H9 (cell line): ENCODE results near the gene PLCXD3. TPM values are rescaled to one million over a fixed set of nuclear protein-coding genes. Genes with fewer than 3 reads are reported as not detected.

ENCODE experiments used
- DNase-seq: peaks from one replicate; pipeline ENCODE4 v3.0.0-alpha.2; 2017
- H2AFZ ChIP-seq: one replicate; pipeline ENCODE4 v1.6.1; 2013; ENCODE audit warnings: mild to moderate bottlenecking, low read length, control low read depth, moderate library complexity
- H2AK5ac ChIP-seq: 2 replicates; pipeline ENCODE4 v1.6.1; 2013; ENCODE audit warnings: low read length, control low read depth, mixed read lengths; ENCODE audit not compliant: insufficient read length
- H2BK120ac ChIP-seq: one replicate; pipeline ENCODE4 v1.6.1; 2013; ENCODE audit warnings: low read depth, mild to moderate bottlenecking, low read length, control low read depth, inconsistent platforms; ENCODE audit not compliant: poor library complexity, severe bottlenecking
- H2BK12ac ChIP-seq: 2 replicates; pipeline ENCODE4 v1.6.1; 2013; ENCODE audit warnings: low read length, control low read depth, mixed read lengths, low read depth; ENCODE audit not compliant: insufficient read length
- H2BK15ac ChIP-seq: 2 replicates; pipeline ENCODE4 v1.6.1; 2013; ENCODE audit warnings: low read depth, low read length, control low read depth
- H2BK20ac ChIP-seq: one replicate; pipeline ENCODE4 v1.6.1; 2013; ENCODE audit warnings: low read depth, mild to moderate bottlenecking, low read length, control low read depth, inconsistent platforms; ENCODE audit not compliant: poor library complexity, severe bottlenecking
- H2BK5ac ChIP-seq: 2 replicates; pipeline ENCODE4 v1.6.1; 2013; ENCODE audit warnings: low read length, control low read depth, mixed read lengths; ENCODE audit not compliant: insufficient read length
- H3K14ac ChIP-seq: 2 replicates; pipeline ENCODE4 v1.6.1; 2013; ENCODE audit warnings: low read length, control low read depth; ENCODE audit not compliant: insufficient read depth
- H3K18ac ChIP-seq: 2 replicates; pipeline ENCODE4 v1.6.1; 2013; ENCODE audit warnings: low read depth, mild to moderate bottlenecking, mixed read lengths, low read length, control low read depth; ENCODE audit not compliant: insufficient read length
- H3K23ac ChIP-seq: 2 replicates; pipeline ENCODE4 v1.6.1; 2013; ENCODE audit warnings: low read length, control low read depth, mixed read lengths, low read depth; ENCODE audit not compliant: insufficient read length
- H3K23me2 ChIP-seq: 2 replicates; pipeline ENCODE4 v1.6.1; 2013; ENCODE audit warnings: low read depth, mild to moderate bottlenecking, mixed read lengths, low read length, control low read depth; ENCODE audit not compliant: insufficient read length, poor library complexity, severe bottlenecking
- H3K27ac ChIP-seq: 2 replicates; pipeline ENCODE4 v1.5.1; 2013; ENCODE audit warnings: low read length, control low read depth, mixed read lengths, low read depth; ENCODE audit not compliant: insufficient read length
- H3K27me3 ChIP-seq: 2 replicates; pipeline ENCODE4 v1.6.1; 2013; ENCODE audit warnings: low read length, control low read depth, inconsistent platforms; ENCODE audit not compliant: insufficient read depth
- H3K4ac ChIP-seq: 2 replicates; pipeline ENCODE4 v1.6.1; 2013; ENCODE audit warnings: low read depth, mild to moderate bottlenecking, control low read depth, inconsistent platforms, low read length, moderate library complexity
- H3K4me1 ChIP-seq: 2 replicates; pipeline ENCODE4 v1.6.1; 2013; ENCODE audit warnings: low read length, control low read depth, inconsistent platforms; ENCODE audit not compliant: insufficient read depth
- H3K4me2 ChIP-seq: 2 replicates; pipeline ENCODE4 v1.6.1; 2013; ENCODE audit warnings: low read length, control low read depth, mixed read lengths; ENCODE audit not compliant: insufficient read length, insufficient read depth
- H3K56ac ChIP-seq: 2 replicates; pipeline ENCODE4 v1.6.1; 2013; ENCODE audit warnings: low read depth, mild to moderate bottlenecking, mixed read lengths, low read length, control low read depth; ENCODE audit not compliant: insufficient read length
- H3K79me1 ChIP-seq: 2 replicates; pipeline ENCODE4 v1.6.1; 2013; ENCODE audit warnings: low read depth, mild to moderate bottlenecking, moderate library complexity, low read length, control low read depth, inconsistent platforms; ENCODE audit not compliant: insufficient read depth, poor library complexity, severe bottlenecking
- H3K79me2 ChIP-seq: 2 replicates; pipeline ENCODE4 v1.6.1; 2013; ENCODE audit warnings: low read length, control low read depth, inconsistent platforms; ENCODE audit not compliant: insufficient read depth
- H3K9ac ChIP-seq: 2 replicates; pipeline ENCODE4 v1.6.1; 2013; ENCODE audit warnings: low read length, control low read depth, mixed read lengths; ENCODE audit not compliant: insufficient read length; ENCODE audit errors: extremely low read depth
- H3K9me3 ChIP-seq: one replicate; pipeline ENCODE4 v1.6.1; 2013; ENCODE audit warnings: low read depth, low read length, inconsistent platforms; ENCODE audit not compliant: control insufficient read depth
- H3T11ph ChIP-seq: one replicate; pipeline ENCODE4 v1.6.1; 2013; ENCODE audit warnings: mild to moderate bottlenecking, low read length, control low read depth, inconsistent platforms
- H4K20me1 ChIP-seq: one replicate; pipeline ENCODE4 v1.6.1; 2013; ENCODE audit not compliant: control insufficient read depth, insufficient read length, insufficient read depth
- H4K5ac ChIP-seq: 2 replicates; pipeline ENCODE4 v1.6.1; 2013; ENCODE audit warnings: low read depth, mild to moderate bottlenecking, mixed read lengths, low read length, control low read depth; ENCODE audit not compliant: insufficient read length
- H4K8ac ChIP-seq: replicated peaks from 2 replicates; pipeline ENCODE4 v1.6.1; 2013; ENCODE audit warnings: low read length, control low read depth, mixed read lengths, low read depth; ENCODE audit not compliant: insufficient read length
- H4K91ac ChIP-seq: 2 replicates; pipeline ENCODE4 v1.6.1; 2013; ENCODE audit warnings: low read depth, mild to moderate bottlenecking, moderate library complexity, mixed read lengths, low read length, control low read depth; ENCODE audit not compliant: insufficient read length
- H3K27ac Mint-ChIP-seq, 3 experiments: 2 replicates in 2 of 3; 3 replicates in 1 of 3; pipeline ENCODE4 v1.8.0; 2020 to 2021; ENCODE audit warnings: mixed read lengths in 3 of 3, mild to moderate bottlenecking in 1 of 3, moderate library complexity in 1 of 3
- H3K27me3 Mint-ChIP-seq: 2 replicates; pipeline ENCODE4 v1.8.0; 2021; ENCODE audit warnings: low read depth, mild to moderate bottlenecking, moderate library complexity, mixed read lengths
- H3K36me3 Mint-ChIP-seq, 3 experiments: 2 replicates in 2 of 3; 3 replicates in 1 of 3; pipeline ENCODE4 v1.8.0; 2020 to 2021; ENCODE audit warnings: low read depth in 3 of 3, mixed read lengths in 3 of 3; ENCODE audit not compliant: insufficient read depth in 1 of 3
- H3K4me1 Mint-ChIP-seq, 2 experiments: 2 replicates each; pipeline ENCODE4 v1.8.0; 2020; ENCODE audit warnings: mixed read lengths in 2 of 2
- H3K4me3 Mint-ChIP-seq, 2 experiments: 2 replicates in 1 of 2; 3 replicates in 1 of 2; pipeline ENCODE4 v1.8.0; 2020 to 2021; ENCODE audit warnings: mild to moderate bottlenecking in 2 of 2, mixed read lengths in 2 of 2, moderate library complexity in 1 of 2
- H3K9me3 Mint-ChIP-seq, 2 experiments: 2 replicates in 1 of 2; 3 replicates in 1 of 2; pipeline ENCODE4 v1.8.0; 2020; ENCODE audit warnings: mild to moderate bottlenecking in 2 of 2, mixed read lengths in 2 of 2, moderate library complexity in 1 of 2
- WGBS: extraction: QIAGEN DNeasy Blood & Tissue Kit; methylation state at CpG from one replicate; pipeline ENCODE4 v1.1.7; 2013; ENCODE audit warnings: missing lambda C conversion rate, low lambda C conversion rate, mixed read lengths; ENCODE audit not compliant: insufficient read length; ENCODE audit errors: extremely low coverage; 5-methylcytosine and 5-hydroxymethylcytosine counted together
- total RNA-seq: library from RNA; stranded (reverse); gene quantifications from 2 replicates; pipeline ENCODE4 v1.2.1, GENCODE V29; 2021
- TF ChIP-seq, protein P1 (sequence below): fragments of 200-600 bp; sonication (generic); conservative IDR thresholded peaks from 3 replicates; pipeline ENCODE4 v1.8.0; 2021; ENCODE audit warnings: antibody characterized with exemption, mild to moderate bottlenecking

PLCXD3 gene
- total RNA-seq, 1 experiment from 2014 or later: not detected

- Histone ChIP-seq H2BK120ac (no peak overlapping the region), H3K4me2 (no peak overlapping the region), H3K27ac (no peak overlapping the region), H3K9ac (no peak overlapping the region), H2BK15ac (no peak overlapping the region), H3K9me3 (no peaks in the 10 kb centered on the region), H4K8ac (no peak overlapping the region), H3K14ac (no peak overlapping the region), H3K4me1 (no peaks in the 10 kb centered on the region), H3K56ac (no peak overlapping the region), H2BK20ac (no peak overlapping the region), H4K5ac (no peak overlapping the region), H2AFZ (no peak overlapping the region), H4K20me1 (no peaks in the 10 kb centered on the region), H3K4ac (no peak overlapping the region), H3K79me2 (no peaks in the 10 kb centered on the region), H3K79me1 (no peaks in the 10 kb centered on the region), H2BK5ac (no peak overlapping the region), H3K23me2 (no peaks in the 10 kb centered on the region), H3K18ac (no peak overlapping the region), H4K91ac (no peak overlapping the region), H3K27me3 (no peaks in the 10 kb centered on the region), H3T11ph (no peak overlapping the region), H2BK12ac (no peak overlapping the region), H2AK5ac (no peak overlapping the region), H3K23ac (no peak overlapping the region)
- TF ChIP-seq, protein P1, sequence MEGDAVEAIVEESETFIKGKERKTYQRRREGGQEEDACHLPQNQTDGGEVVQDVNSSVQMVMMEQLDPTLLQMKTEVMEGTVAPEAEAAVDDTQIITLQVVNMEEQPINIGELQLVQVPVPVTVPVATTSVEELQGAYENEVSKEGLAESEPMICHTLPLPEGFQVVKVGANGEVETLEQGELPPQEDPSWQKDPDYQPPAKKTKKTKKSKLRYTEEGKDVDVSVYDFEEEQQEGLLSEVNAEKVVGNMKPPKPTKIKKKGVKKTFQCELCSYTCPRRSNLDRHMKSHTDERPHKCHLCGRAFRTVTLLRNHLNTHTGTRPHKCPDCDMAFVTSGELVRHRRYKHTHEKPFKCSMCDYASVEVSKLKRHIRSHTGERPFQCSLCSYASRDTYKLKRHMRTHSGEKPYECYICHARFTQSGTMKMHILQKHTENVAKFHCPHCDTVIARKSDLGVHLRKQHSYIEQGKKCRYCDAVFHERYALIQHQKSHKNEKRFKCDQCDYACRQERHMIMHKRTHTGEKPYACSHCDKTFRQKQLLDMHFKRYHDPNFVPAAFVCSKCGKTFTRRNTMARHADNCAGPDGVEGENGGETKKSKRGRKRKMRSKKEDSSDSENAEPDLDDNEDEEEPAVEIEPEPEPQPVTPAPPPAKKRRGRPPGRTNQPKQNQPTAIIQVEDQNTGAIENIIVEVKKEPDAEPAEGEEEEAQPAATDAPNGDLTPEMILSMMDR: no peak
- Mint-ChIP-seq H3K4me1 (no peaks in the 10 kb centered on the region), H3K4me3 (no peak overlapping the region), H3K27ac (no peak overlapping the region), H3K9me3 (peaks cover 17 to 18% of the 10 kb centered on the region in 2 experiments), H3K36me3 (peaks cover 0 to 8% (median 0%) of the 10 kb centered on the region in 3 experiments; a peak in 2 of 7 replicates), H3K27me3 (no peaks in the 10 kb centered on the region; the same call in 1 of the 2 replicates)
- no CpG with 5 or more reads among the region's 1 CpG for WGBS
- no peak for DNase-seq
Observed at GRCh38 chr5:41547991-41548390, 37.6 kb upstream of the PLCXD3 start.
